ENCODE results near the gene GCNA.

GCNA gene

DNA sequence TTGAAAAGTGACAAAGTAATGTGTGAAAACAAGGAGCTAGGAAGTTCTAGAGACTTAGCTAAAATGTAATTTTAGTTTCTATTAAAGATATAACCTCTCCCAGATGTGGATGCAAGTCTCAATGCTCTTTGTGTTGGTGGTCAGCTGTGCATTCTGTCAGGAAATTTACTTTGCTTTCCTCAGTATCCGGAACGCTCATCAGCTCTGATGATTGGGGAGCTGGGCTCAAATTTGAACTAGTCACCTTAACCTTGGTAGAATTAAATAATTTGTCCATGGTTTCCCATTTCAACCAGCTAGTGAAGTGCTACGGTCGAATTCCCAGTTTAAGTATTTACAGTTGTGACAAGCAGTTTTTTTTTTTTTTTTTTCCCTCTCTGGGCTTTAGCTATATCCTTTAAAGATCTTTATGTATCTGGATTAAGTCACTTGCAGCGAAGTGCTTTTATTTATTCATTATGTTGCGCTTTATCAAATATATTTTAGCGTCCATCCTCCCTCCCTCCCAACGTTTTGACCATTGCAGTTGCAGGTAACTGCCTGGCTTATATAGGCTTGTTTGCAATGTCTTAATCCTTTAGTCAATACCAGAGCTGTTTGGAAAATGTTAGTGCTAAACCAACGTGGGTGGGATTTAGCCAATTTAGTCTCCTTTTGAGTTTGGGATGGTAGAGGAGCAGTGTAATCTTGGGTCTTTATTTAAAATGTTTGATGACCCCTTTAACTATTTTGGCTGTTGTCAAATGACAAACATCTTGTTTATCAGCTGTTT, 43.3 kb upstream of the GCNA start:
- TF ChIP-seq, protein P1, sequence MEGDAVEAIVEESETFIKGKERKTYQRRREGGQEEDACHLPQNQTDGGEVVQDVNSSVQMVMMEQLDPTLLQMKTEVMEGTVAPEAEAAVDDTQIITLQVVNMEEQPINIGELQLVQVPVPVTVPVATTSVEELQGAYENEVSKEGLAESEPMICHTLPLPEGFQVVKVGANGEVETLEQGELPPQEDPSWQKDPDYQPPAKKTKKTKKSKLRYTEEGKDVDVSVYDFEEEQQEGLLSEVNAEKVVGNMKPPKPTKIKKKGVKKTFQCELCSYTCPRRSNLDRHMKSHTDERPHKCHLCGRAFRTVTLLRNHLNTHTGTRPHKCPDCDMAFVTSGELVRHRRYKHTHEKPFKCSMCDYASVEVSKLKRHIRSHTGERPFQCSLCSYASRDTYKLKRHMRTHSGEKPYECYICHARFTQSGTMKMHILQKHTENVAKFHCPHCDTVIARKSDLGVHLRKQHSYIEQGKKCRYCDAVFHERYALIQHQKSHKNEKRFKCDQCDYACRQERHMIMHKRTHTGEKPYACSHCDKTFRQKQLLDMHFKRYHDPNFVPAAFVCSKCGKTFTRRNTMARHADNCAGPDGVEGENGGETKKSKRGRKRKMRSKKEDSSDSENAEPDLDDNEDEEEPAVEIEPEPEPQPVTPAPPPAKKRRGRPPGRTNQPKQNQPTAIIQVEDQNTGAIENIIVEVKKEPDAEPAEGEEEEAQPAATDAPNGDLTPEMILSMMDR (IDR thresholded peaks at IDR 0.05; ENCODE audit: low read depth, low read length, missing control alignments), result no peak
- in situ Hi-C loops (cut with HindIII; ENCODE audit: low sequenced_read_pairs), result no loop called here
- H3K4me3 ChIP-seq (ENCODE audit: low read depth, low read length), result peak overlapping the region; percentile 70
- DNase-seq (ENCODE audit: low read depth), result no peak

DNA sequence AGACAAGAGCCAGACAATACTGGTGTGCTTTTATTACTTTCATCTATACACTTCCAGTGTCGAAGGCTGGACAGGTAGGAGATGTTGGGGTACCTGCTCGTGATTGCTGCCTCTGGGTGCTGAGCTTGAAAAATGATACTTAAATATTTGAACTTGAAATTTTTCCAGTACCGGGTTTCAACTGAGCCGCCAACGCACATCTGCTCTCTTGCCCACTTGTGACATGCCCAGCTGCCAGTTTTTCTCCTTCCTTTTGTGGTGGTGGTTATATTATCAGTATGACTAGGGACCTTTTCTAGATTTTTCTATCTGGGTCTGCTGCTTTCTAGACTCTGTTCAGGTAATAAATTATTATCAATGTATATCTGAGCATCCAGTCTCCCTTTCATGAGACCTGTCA, 42.0 kb upstream of the GCNA start:
- in situ Hi-C loops (cut with HindIII; ENCODE audit: low sequenced_read_pairs), result no loop called here
- TF ChIP-seq, protein P1 (IDR thresholded peaks at IDR 0.05; ENCODE audit: low read depth, low read length, missing control alignments), result no peak
- peak overlapping the region; percentile 24 for H3K4me3 ChIP-seq (ENCODE audit: low read depth, low read length)
- DNase-seq (ENCODE audit: low read depth), result no peak

GRCh38 chrX:71537743-71538142, 40.5 kb upstream of the GCNA start:
- no peak for DNase-seq (ENCODE audit: low read depth)
- H3K4me3 ChIP-seq (ENCODE audit: low read depth, low read length), result no peak overlapping the region
- in situ Hi-C loops (cut with HindIII; ENCODE audit: low sequenced_read_pairs), result no loop called here
- TF ChIP-seq, protein P1 (IDR thresholded peaks at IDR 0.05; ENCODE audit: low read depth, low read length, missing control alignments), result no peak

- H3K4me3 ChIP-seq (ENCODE audit: low read depth, low read length), result no peak overlapping the region
- TF ChIP-seq, protein P1 (IDR thresholded peaks at IDR 0.05; ENCODE audit: low read depth, low read length, missing control alignments), result no peak
- no peak for DNase-seq (ENCODE audit: low read depth)
- in situ Hi-C loops (cut with HindIII; ENCODE audit: low sequenced_read_pairs), result loop anchor here (10.0 kb wide), 1 partner anchor 146 kb away; no protein-coding TSS in a partner anchor
These were observed 37.4 kb upstream of the GCNA start for GRCh38 chrX:71540801-71541200.

GRCh38 chrX:71541210-71542022, 36.8 kb upstream of the GCNA start:
- H3K4me3 ChIP-seq (ENCODE audit: low read depth, low read length), result no peak overlapping the region
- in situ Hi-C loops (cut with HindIII; ENCODE audit: low sequenced_read_pairs), result loop anchor here (10.0 kb wide), 1 partner anchor 147 kb away; no protein-coding TSS in a partner anchor
- DNase-seq (ENCODE audit: low read depth), result no peak
- TF ChIP-seq, protein P1 (IDR thresholded peaks at IDR 0.05; ENCODE audit: low read depth, low read length, missing control alignments), result no peak

GRCh38 chrX:71542411-71542810, 35.8 kb upstream of the GCNA start:
- in situ Hi-C loops (cut with HindIII; ENCODE audit: low sequenced_read_pairs), result loop anchor here (10.0 kb wide), 1 partner anchor 148 kb away; no protein-coding TSS in a partner anchor
- no peak for DNase-seq (ENCODE audit: low read depth)
- H3K4me3 ChIP-seq (ENCODE audit: low read depth, low read length), result no peak overlapping the region
- TF ChIP-seq, protein P1 (IDR thresholded peaks at IDR 0.05; ENCODE audit: low read depth, low read length, missing control alignments), result no peak
